H9 (cell line): Measurements from ENCODE around the gene TMEM171. TPM values are rescaled to one million over a fixed set of nuclear protein-coding genes. Genes with fewer than 3 reads are reported as not detected.

Experiments used
- DNase-seq: peaks from one replicate; pipeline ENCODE4 v3.0.0-alpha.2; 2017
- H2AFZ ChIP-seq: one replicate; pipeline ENCODE4 v1.6.1; 2013; ENCODE audit warnings: mild to moderate bottlenecking, low read length, control low read depth, moderate library complexity
- H2AK5ac ChIP-seq: 2 replicates; pipeline ENCODE4 v1.6.1; 2013; ENCODE audit warnings: low read length, control low read depth, mixed read lengths; ENCODE audit not compliant: insufficient read length
- H2BK120ac ChIP-seq: one replicate; pipeline ENCODE4 v1.6.1; 2013; ENCODE audit warnings: low read depth, mild to moderate bottlenecking, low read length, control low read depth, inconsistent platforms; ENCODE audit not compliant: poor library complexity, severe bottlenecking
- H2BK12ac ChIP-seq: 2 replicates; pipeline ENCODE4 v1.6.1; 2013; ENCODE audit warnings: low read length, control low read depth, mixed read lengths, low read depth; ENCODE audit not compliant: insufficient read length
- H2BK15ac ChIP-seq: 2 replicates; pipeline ENCODE4 v1.6.1; 2013; ENCODE audit warnings: low read depth, low read length, control low read depth
- H2BK20ac ChIP-seq: one replicate; pipeline ENCODE4 v1.6.1; 2013; ENCODE audit warnings: low read depth, mild to moderate bottlenecking, low read length, control low read depth, inconsistent platforms; ENCODE audit not compliant: poor library complexity, severe bottlenecking
- H2BK5ac ChIP-seq: 2 replicates; pipeline ENCODE4 v1.6.1; 2013; ENCODE audit warnings: low read length, control low read depth, mixed read lengths; ENCODE audit not compliant: insufficient read length
- H3K14ac ChIP-seq: 2 replicates; pipeline ENCODE4 v1.6.1; 2013; ENCODE audit warnings: low read length, control low read depth; ENCODE audit not compliant: insufficient read depth
- H3K18ac ChIP-seq: 2 replicates; pipeline ENCODE4 v1.6.1; 2013; ENCODE audit warnings: low read depth, mild to moderate bottlenecking, mixed read lengths, low read length, control low read depth; ENCODE audit not compliant: insufficient read length
- H3K23ac ChIP-seq: 2 replicates; pipeline ENCODE4 v1.6.1; 2013; ENCODE audit warnings: low read length, control low read depth, mixed read lengths, low read depth; ENCODE audit not compliant: insufficient read length
- H3K23me2 ChIP-seq: 2 replicates; pipeline ENCODE4 v1.6.1; 2013; ENCODE audit warnings: low read depth, mild to moderate bottlenecking, mixed read lengths, low read length, control low read depth; ENCODE audit not compliant: insufficient read length, poor library complexity, severe bottlenecking
- H3K27ac ChIP-seq: 2 replicates; pipeline ENCODE4 v1.5.1; 2013; ENCODE audit warnings: low read length, control low read depth, mixed read lengths, low read depth; ENCODE audit not compliant: insufficient read length
- H3K27me3 ChIP-seq: 2 replicates; pipeline ENCODE4 v1.6.1; 2013; ENCODE audit warnings: low read length, control low read depth, inconsistent platforms; ENCODE audit not compliant: insufficient read depth
- H3K4ac ChIP-seq: 2 replicates; pipeline ENCODE4 v1.6.1; 2013; ENCODE audit warnings: low read depth, mild to moderate bottlenecking, control low read depth, inconsistent platforms, low read length, moderate library complexity
- H3K4me1 ChIP-seq: 2 replicates; pipeline ENCODE4 v1.6.1; 2013; ENCODE audit warnings: low read length, control low read depth, inconsistent platforms; ENCODE audit not compliant: insufficient read depth
- H3K4me2 ChIP-seq: 2 replicates; pipeline ENCODE4 v1.6.1; 2013; ENCODE audit warnings: low read length, control low read depth, mixed read lengths; ENCODE audit not compliant: insufficient read length, insufficient read depth
- H3K56ac ChIP-seq: 2 replicates; pipeline ENCODE4 v1.6.1; 2013; ENCODE audit warnings: low read depth, mild to moderate bottlenecking, mixed read lengths, low read length, control low read depth; ENCODE audit not compliant: insufficient read length
- H3K79me1 ChIP-seq: 2 replicates; pipeline ENCODE4 v1.6.1; 2013; ENCODE audit warnings: low read depth, mild to moderate bottlenecking, moderate library complexity, low read length, control low read depth, inconsistent platforms; ENCODE audit not compliant: insufficient read depth, poor library complexity, severe bottlenecking
- H3K79me2 ChIP-seq: 2 replicates; pipeline ENCODE4 v1.6.1; 2013; ENCODE audit warnings: low read length, control low read depth, inconsistent platforms; ENCODE audit not compliant: insufficient read depth
- H3K9ac ChIP-seq: 2 replicates; pipeline ENCODE4 v1.6.1; 2013; ENCODE audit warnings: low read length, control low read depth, mixed read lengths; ENCODE audit not compliant: insufficient read length; ENCODE audit errors: extremely low read depth
- H3K9me3 ChIP-seq: one replicate; pipeline ENCODE4 v1.6.1; 2013; ENCODE audit warnings: low read depth, low read length, inconsistent platforms; ENCODE audit not compliant: control insufficient read depth
- H3T11ph ChIP-seq: one replicate; pipeline ENCODE4 v1.6.1; 2013; ENCODE audit warnings: mild to moderate bottlenecking, low read length, control low read depth, inconsistent platforms
- H4K20me1 ChIP-seq: one replicate; pipeline ENCODE4 v1.6.1; 2013; ENCODE audit not compliant: control insufficient read depth, insufficient read length, insufficient read depth
- H4K5ac ChIP-seq: 2 replicates; pipeline ENCODE4 v1.6.1; 2013; ENCODE audit warnings: low read depth, mild to moderate bottlenecking, mixed read lengths, low read length, control low read depth; ENCODE audit not compliant: insufficient read length
- H4K8ac ChIP-seq: replicated peaks from 2 replicates; pipeline ENCODE4 v1.6.1; 2013; ENCODE audit warnings: low read length, control low read depth, mixed read lengths, low read depth; ENCODE audit not compliant: insufficient read length
- H4K91ac ChIP-seq: 2 replicates; pipeline ENCODE4 v1.6.1; 2013; ENCODE audit warnings: low read depth, mild to moderate bottlenecking, moderate library complexity, mixed read lengths, low read length, control low read depth; ENCODE audit not compliant: insufficient read length
- H3K27ac Mint-ChIP-seq, 3 experiments: 2 replicates in 2 of 3; 3 replicates in 1 of 3; pipeline ENCODE4 v1.8.0; 2020 to 2021; ENCODE audit warnings: mixed read lengths in 3 of 3, mild to moderate bottlenecking in 1 of 3, moderate library complexity in 1 of 3
- H3K27me3 Mint-ChIP-seq: 2 replicates; pipeline ENCODE4 v1.8.0; 2021; ENCODE audit warnings: low read depth, mild to moderate bottlenecking, moderate library complexity, mixed read lengths
- H3K36me3 Mint-ChIP-seq, 3 experiments: 2 replicates in 2 of 3; 3 replicates in 1 of 3; pipeline ENCODE4 v1.8.0; 2020 to 2021; ENCODE audit warnings: low read depth in 3 of 3, mixed read lengths in 3 of 3; ENCODE audit not compliant: insufficient read depth in 1 of 3
- H3K4me1 Mint-ChIP-seq, 2 experiments: 2 replicates each; pipeline ENCODE4 v1.8.0; 2020; ENCODE audit warnings: mixed read lengths in 2 of 2
- H3K4me3 Mint-ChIP-seq, 2 experiments: 2 replicates in 1 of 2; 3 replicates in 1 of 2; pipeline ENCODE4 v1.8.0; 2020 to 2021; ENCODE audit warnings: mild to moderate bottlenecking in 2 of 2, mixed read lengths in 2 of 2, moderate library complexity in 1 of 2
- H3K9me3 Mint-ChIP-seq, 2 experiments: 2 replicates in 1 of 2; 3 replicates in 1 of 2; pipeline ENCODE4 v1.8.0; 2020; ENCODE audit warnings: mild to moderate bottlenecking in 2 of 2, mixed read lengths in 2 of 2, moderate library complexity in 1 of 2
- CTCF ChIP-seq: fragments of 200-600 bp; sonication (generic); conservative IDR thresholded peaks from 3 replicates; pipeline ENCODE4 v1.8.0; 2021; ENCODE audit warnings: antibody characterized with exemption, mild to moderate bottlenecking
- WGBS: extraction: QIAGEN DNeasy Blood & Tissue Kit; methylation state at CpG from one replicate; pipeline ENCODE4 v1.1.7; 2013; ENCODE audit warnings: missing lambda C conversion rate, low lambda C conversion rate, mixed read lengths; ENCODE audit not compliant: insufficient read length; ENCODE audit errors: extremely low coverage; 5-methylcytosine and 5-hydroxymethylcytosine counted together
- total RNA-seq: library from RNA; stranded (reverse); gene quantifications from 2 replicates; pipeline ENCODE4 v1.2.1, GENCODE V29; 2021

The TMEM171 gene
- total RNA-seq, 1 experiment from 2014 or later = 0.42 TPM

GRCh38 chr5:73153513-73153912 lies 33.1 kb downstream of the TMEM171 start:
- Mint-ChIP-seq H3K9me3 (no peaks in the 10 kb centered on the region), H3K27me3 (peaks cover 4% of the 10 kb centered on the region; the same call in 1 of the 2 replicates), H3K27ac (no peak overlapping the region), H3K4me3 (no peak overlapping the region), H3K4me1 (peaks cover 8 to 11% of the 10 kb centered on the region in 2 experiments; a peak in 3 of 4 replicates), H3K36me3 (no peaks in the 10 kb centered on the region)
- Histone ChIP-seq H3K4me2 (no peak overlapping the region), H3K23me2 (no peaks in the 10 kb centered on the region), H4K20me1 (no peaks in the 10 kb centered on the region), H3K79me2 (no peaks in the 10 kb centered on the region), H3K27ac (no peak overlapping the region), H4K91ac (no peak overlapping the region), H2BK120ac (no peak overlapping the region), H2BK20ac (no peak overlapping the region), H2AFZ (no peak overlapping the region), H3K9me3 (no peaks in the 10 kb centered on the region), H3K4ac (no peak overlapping the region), H4K5ac (no peak overlapping the region), H3K23ac (no peak overlapping the region), H3T11ph (no peak overlapping the region), H3K56ac (no peak overlapping the region), H3K79me1 (no peaks in the 10 kb centered on the region), H3K14ac (no peak overlapping the region), H4K8ac (no peak overlapping the region), H3K4me1 (no peaks in the 10 kb centered on the region), H3K9ac (no peak overlapping the region), H2BK15ac (no peak overlapping the region), H2AK5ac (no peak overlapping the region), H3K27me3 (no peaks in the 10 kb centered on the region), H2BK5ac (no peak overlapping the region), H3K18ac (no peak overlapping the region), H2BK12ac (no peak overlapping the region)
- no peak for TF ChIP-seq CTCF
- DNase-seq = no peak
- no CpG with 5 or more reads among the region's 7 CpGs for WGBS
